GM18873 (cell line): ENCODE measurements around the gene SLC25A40.

Source experiments
- ATAC-seq: cut with Tn5 transposase; IDR thresholded peaks from one replicate; pipeline ENCODE4 v1.9.1; 2021; ENCODE audit warnings: mild to moderate bottlenecking, moderate library complexity, moderate number of reproducible peaks; ENCODE audit not compliant: unreplicated experiment, low FRiP score

The SLC25A40 gene

GRCh38 chr7:87797395-87797794 lies 78.8 kb downstream of the SLC25A40 start:
- ATAC-seq = no peak

- ATAC-seq = no peak
Observed at GRCh38 chr7:87785368-87785995, 90.7 kb downstream of the SLC25A40 start.

- no peak for ATAC-seq
Observed at GRCh38 chr7:87784424-87784823, 91.7 kb downstream of the SLC25A40 start.
